GM23338 (cell line): Measurements from ENCODE around the gene DHX36. TPM values are rescaled to one million over a fixed set of nuclear protein-coding genes. Genes with fewer than 3 reads are reported as not detected.

Experiments
- ATAC-seq: fragments of 200-7000 bp; cut with Tn5 transposase; 3 replicates; pipeline ENCODE4 v1.9.1; 2020
- DNase-seq: peaks from one replicate; pipeline ENCODE4 v3.0.0-alpha.2; 2015; ENCODE audit warnings: low spot score
- H2AFZ ChIP-seq: fragments of 200-600 bp; sonication (generic); 2 replicates; pipeline ENCODE4 v1.8.0; 2016; ENCODE audit warnings: antibody characterized with exemption, mild to moderate bottlenecking, moderate library complexity
- H3F3A ChIP-seq: fragments of 200-600 bp; sonication (generic); replicated peaks from 2 replicates; pipeline ENCODE4 v1.8.0; 2017; ENCODE audit warnings: antibody characterized with exemption, mixed run types, low read depth
- H3K27ac ChIP-seq: fragments of 200-600 bp; sonication (generic); 2 replicates; pipeline ENCODE4 v1.6.1; 2016; ENCODE audit warnings: low read depth
- H3K27me3 ChIP-seq: fragments of 200-600 bp; sonication (generic); 2 replicates; pipeline ENCODE4 v1.8.0; 2016; ENCODE audit warnings: mild to moderate bottlenecking, mixed run types, moderate library complexity; ENCODE audit not compliant: insufficient read depth
- H3K36me3 ChIP-seq: fragments of 200-600 bp; sonication (generic); 2 replicates; pipeline ENCODE4 v1.8.0; 2016; ENCODE audit warnings: mild to moderate bottlenecking; ENCODE audit not compliant: insufficient read depth
- H3K4me1 ChIP-seq: fragments of 200-600 bp; sonication (generic); 2 replicates; pipeline ENCODE4 v1.8.0; 2016; ENCODE audit warnings: mild to moderate bottlenecking, moderate library complexity; ENCODE audit not compliant: insufficient read depth
- H3K4me2 ChIP-seq: fragments of 200-600 bp; sonication (generic); 2 replicates; pipeline ENCODE4 v1.7.1; 2017; ENCODE audit warnings: mixed run types
- H3K4me3 ChIP-seq: fragments of 200-600 bp; sonication (generic); 2 replicates; pipeline ENCODE4 v1.6.1; 2016; ENCODE audit warnings: mixed run types
- H3K79me2 ChIP-seq: fragments of 200-600 bp; sonication (generic); replicated peaks from 2 replicates; pipeline ENCODE4 v1.8.0; 2017; ENCODE audit warnings: mild to moderate bottlenecking; ENCODE audit not compliant: insufficient read depth
- H3K9me2 ChIP-seq: fragments of 200-600 bp; sonication (generic); 2 replicates; pipeline ENCODE4 v1.8.0; 2017; ENCODE audit not compliant: insufficient read depth
- H4K20me1 ChIP-seq: fragments of 200-600 bp; sonication (generic); replicated peaks from 2 replicates; pipeline ENCODE4 v1.8.0; 2017; ENCODE audit warnings: mild to moderate bottlenecking; ENCODE audit not compliant: insufficient read depth
- H3K27ac Mint-ChIP-seq: 2 replicates; pipeline ENCODE4 v1.8.0; 2020; ENCODE audit warnings: inconsistent platforms, mild to moderate bottlenecking, moderate library complexity, mixed read lengths
- H3K27me3 Mint-ChIP-seq: 3 replicates; pipeline ENCODE4 v1.8.0; 2022; ENCODE audit warnings: low read depth, mild to moderate bottlenecking, moderate library complexity, mixed read lengths, inconsistent platforms; ENCODE audit not compliant: insufficient read depth, poor library complexity
- H3K36me3 Mint-ChIP-seq: 3 replicates; pipeline ENCODE4 v1.8.0; 2021; ENCODE audit warnings: low read depth, mild to moderate bottlenecking, inconsistent platforms, moderate library complexity, mixed read lengths
- H3K4me1 Mint-ChIP-seq: 3 replicates; pipeline ENCODE4 v1.8.0; 2020; ENCODE audit warnings: mild to moderate bottlenecking, inconsistent platforms, mixed read lengths
- H3K4me3 Mint-ChIP-seq: 3 replicates; pipeline ENCODE4 v1.8.0; 2021; ENCODE audit warnings: moderate library complexity, mild to moderate bottlenecking, inconsistent platforms, mixed read lengths
- H3K9me3 Mint-ChIP-seq: 3 replicates; pipeline ENCODE4 v1.8.0; 2020; ENCODE audit warnings: moderate library complexity, mild to moderate bottlenecking, inconsistent platforms, mixed read lengths
- CREB1 ChIP-seq: fragments of 250-450 bp; sonication (Bioruptor Pico); IDR thresholded peaks from 2 replicates; pipeline ENCODE4 v1.5.0; 2020; ENCODE audit warnings: low read depth, mild to moderate bottlenecking, moderate library complexity
- CTCF ChIP-seq, 2 experiments: fragments of 200-600 bp in 1 of 2; sonication (generic) in 1 of 2; conservative IDR thresholded peaks; 2 replicates each; pipeline versions ENCODE4 v1.5.1 to v1.6.1; 2016 to 2017; ENCODE audit warnings: antibody characterized with exemption in 2 of 2, low read depth in 2 of 2, mild to moderate bottlenecking in 2 of 2, moderate library complexity in 1 of 2
- ETS1 ChIP-seq: IDR thresholded peaks from 2 replicates; pipeline ENCODE4 v1.6.1; 2016; ENCODE audit warnings: antibody characterized with exemption
- EZH2 ChIP-seq: fragments of 200-600 bp; sonication (generic); IDR thresholded peaks from one replicate; pipeline ENCODE4 v1.8.0; 2017; ENCODE audit warnings: antibody characterized with exemption, mild to moderate bottlenecking, low read depth; ENCODE audit not compliant: unreplicated experiment
- JUNB ChIP-seq: IDR thresholded peaks from one replicate; pipeline ENCODE4 v1.6.1; 2016; ENCODE audit warnings: antibody characterized with exemption; ENCODE audit not compliant: unreplicated experiment
- NANOG ChIP-seq: IDR thresholded peaks from 2 replicates; pipeline ENCODE4 v1.6.1; 2016; ENCODE audit warnings: antibody characterized with exemption, borderline replicate concordance
- ZNF114 ChIP-seq: fragments of 250-450 bp; sonication (Bioruptor Pico); IDR thresholded peaks from 2 replicates; pipeline ENCODE4 v1.5.0; 2020; ENCODE audit warnings: mild to moderate bottlenecking, moderate library complexity
- ZNF331 ChIP-seq: fragments of 250-450 bp; sonication (Bioruptor Pico); IDR thresholded peaks from 2 replicates; pipeline ENCODE4 v1.5.0; 2020; ENCODE audit warnings: low read depth, mild to moderate bottlenecking, moderate library complexity
- ZNF462 ChIP-seq: fragments of 250-450 bp; sonication (Bioruptor Pico); IDR thresholded peaks from 2 replicates; pipeline ENCODE4 v1.5.0; 2020; ENCODE audit warnings: mild to moderate bottlenecking, moderate library complexity
- polyA plus RNA-seq: library from polyadenylated mRNA; unstranded; fragments of >200 nt; fragmentation: Nextera tagmentation; extraction: Ambion mirVana; gene quantifications from 2 replicates; pipeline ENCODE4 v1.2.1, GENCODE V29; 2016
- total RNA-seq: library from RNA; depleted of rRNA; stranded (reverse); fragments of >200 nt; shearing (Covaris generic); gene quantifications from 2 replicates; pipeline ENCODE4 v1.2.3, GENCODE V29; 2014

The DHX36 gene
- total and polyA plus RNA-seq, 2 experiments from 2014 or later, result 103 to 110 TPM

- TF ChIP-seq ETS1 (no peak), CTCF (conservative IDR thresholded peaks at IDR 0.05; ENCODE audit: low read depth in 2 of 2) (no peak), ZNF331 (CRISPR knock-in tag) (no peak), ZNF462 (no peak), JUNB (no peak), CREB1 (CRISPR knock-in tag) (no peak), EZH2 (no peak), NANOG (no peak), ZNF114 (CRISPR knock-in tag) (no peak)
- H3F3A ChIP-seq, result no peaks in the 10 kb centered on the region
- H3K27me3 ChIP-seq, result no peaks in the 10 kb centered on the region
- no peak overlapping the region for H3K4me3 ChIP-seq
- peaks cover 75% of the 10 kb centered on the region for H3K36me3 Mint-ChIP-seq
- no peak overlapping the region for H3K27ac Mint-ChIP-seq
- DNase-seq, result no peak
- peaks cover 54% of the 10 kb centered on the region for H3K36me3 ChIP-seq
- H2AFZ ChIP-seq, result no peak overlapping the region
- H3K79me2 ChIP-seq, result peaks cover 62% of the 10 kb centered on the region
- H3K4me1 Mint-ChIP-seq, result no peaks in the 10 kb centered on the region
- no peak overlapping the region for H3K4me2 ChIP-seq
- H3K9me3 Mint-ChIP-seq, result no peaks in the 10 kb centered on the region
- H4K20me1 ChIP-seq, result peaks cover 12% of the 10 kb centered on the region; the same call in 1 of the 2 replicates
- no peaks in the 10 kb centered on the region for H3K27me3 Mint-ChIP-seq
- H3K9me2 ChIP-seq, result no peaks in the 10 kb centered on the region
- H3K4me3 Mint-ChIP-seq, result no peak overlapping the region
- no peak for ATAC-seq
- no peak overlapping the region for H3K27ac ChIP-seq
- H3K4me1 ChIP-seq, result no peaks in the 10 kb centered on the region
Measured at GRCh38 chr3:154310840-154311239, 13.4 kb downstream of the DHX36 start.
